K562 (cell line): ENCODE measurements around the gene ZFP62. TPM values are rescaled to one million over a fixed set of nuclear protein-coding genes. Genes with fewer than 3 reads are reported as not detected.

Experiments
- BRCA1 ChIP-seq, 2 experiments: fragments of 450-650 bp in 1 of 2; sonication (generic) in 1 of 2; formaldehyde crosslinking in 1 of 2; IDR thresholded peaks; 2 replicates each; pipeline versions ENCODE4 v1.5.0 to v1.6.1; 2017 to 2020; ENCODE audit warnings: mild to moderate bottlenecking in 1 of 2, missing genetic modification reagents in 1 of 2
- ETV6 ChIP-seq, 3 experiments: fragments of 150-350 bp in 1 of 3; sonication (generic) in 1 of 3; formaldehyde crosslinking in 1 of 3; IDR thresholded peaks; 2 replicates each; pipeline versions ENCODE4 v1.6.1 to v1.8.0; 2014 to 2022; ENCODE audit warnings: borderline replicate concordance in 2 of 3, low read depth in 2 of 3, antibody characterized with exemption in 1 of 3, low read length in 1 of 3, mild to moderate bottlenecking in 1 of 3, missing genetic modification reagents in 1 of 3
- FOXA3 ChIP-seq, 2 experiments: fragments of 450-650 bp in 1 of 2; sonication (generic) in 1 of 2; formaldehyde crosslinking; IDR thresholded peaks in 1 of 2; conservative IDR thresholded peaks in 1 of 2; 2 replicates each; pipeline versions ENCODE4 v1.4.0 to v1.8.0; 2020 to 2022; ENCODE audit warnings: mild to moderate bottlenecking in 2 of 2, missing genetic modification reagents in 1 of 2
- HDAC1 ChIP-seq, 2 experiments: fragments of 450-650 bp; IDR thresholded peaks; 2 replicates each; pipeline ENCODE4 v1.6.1; 2016 to 2017; ENCODE audit warnings: inconsistent platforms in 1 of 2, mild to moderate bottlenecking in 1 of 2, moderate library complexity in 1 of 2
- HDAC3 ChIP-seq: fragments of 450-650 bp; IDR thresholded peaks from 2 replicates; pipeline ENCODE4 v1.6.1; 2018; ENCODE audit warnings: borderline replicate concordance, mild to moderate bottlenecking, moderate library complexity; ENCODE audit not compliant: partially characterized antibody
- HDAC6 ChIP-seq: IDR thresholded peaks from 2 replicates; pipeline ENCODE4 v1.6.1; 2012; ENCODE audit warnings: low read depth, mild to moderate bottlenecking, control low read depth, inconsistent platforms, low read length, moderate library complexity
- HMG20A ChIP-seq: fragments of 450-650 bp; formaldehyde crosslinking; conservative IDR thresholded peaks from 2 replicates; pipeline ENCODE4 v1.4.0; 2020; ENCODE audit warnings: mild to moderate bottlenecking, mixed read lengths
- OTX1 ChIP-seq: fragments of 450-650 bp; formaldehyde crosslinking; IDR thresholded peaks from 2 replicates; pipeline ENCODE4 v1.4.0; 2022; ENCODE audit warnings: mild to moderate bottlenecking
- SMAD2 ChIP-seq: fragments of 150-350 bp; IDR thresholded peaks from 2 replicates; pipeline ENCODE4 v1.6.1; 2014; ENCODE audit warnings: low read depth, mild to moderate bottlenecking, low read length
- USF2 ChIP-seq: sonication (generic); formaldehyde crosslinking; IDR thresholded peaks from 2 replicates; pipeline ENCODE4 v1.5.0; 2020; ENCODE audit warnings: missing genetic modification reagents
- YBX1 ChIP-seq: fragments of 450-650 bp; IDR thresholded peaks from 2 replicates; pipeline ENCODE4 v1.7.1; 2016; ENCODE audit warnings: mild to moderate bottlenecking
- ZNF311 ChIP-seq: fragments of 250-450 bp; sonication (Bioruptor Pico); IDR thresholded peaks from 2 replicates; pipeline ENCODE4 v1.4.0; 2020; ENCODE audit warnings: mild to moderate bottlenecking, moderate library complexity
- ZNF324 ChIP-seq: fragments of 250-450 bp; sonication (Bioruptor Pico); IDR thresholded peaks from 2 replicates; pipeline ENCODE4 v1.4.0; 2020; ENCODE audit warnings: mild to moderate bottlenecking
- ZNF57 ChIP-seq: fragments of 450-650 bp; formaldehyde crosslinking; IDR thresholded peaks from 2 replicates; pipeline ENCODE4 v1.4.0; 2020; ENCODE audit warnings: mild to moderate bottlenecking, moderate library complexity
- ZNF79 ChIP-seq: fragments of 250-450 bp; sonication (Bioruptor Pico); IDR thresholded peaks from 2 replicates; pipeline ENCODE4 v1.4.0; 2020; ENCODE audit warnings: low read depth, mild to moderate bottlenecking, moderate library complexity
- polyA plus RNA-seq, 8 experiments: library from polyadenylated mRNA; depleted of rRNA in 4 of 8; stranded (reverse) in 5 of 8; unstranded in 3 of 8; fragments of >200 nt; fragmentation: Nextera tagmentation in 2 of 8; fragmentation: Illumina TruSeq in 1 of 8; extraction: Ambion mirVana in 2 of 8; extraction: Trizol in 1 of 8; gene quantifications; 2 replicates each; pipeline versions ENCODE4 v1.2.1 to v1.2.3, GENCODE V29; 2011 to 2014; ENCODE audit warnings: inconsistent platforms in 1 of 8, missing spikeins in 1 of 8
- total RNA-seq, 7 experiments: library from RNA; depleted of rRNA in 6 of 7; stranded (reverse); fragments of >200 nt in 6 of 7; fragmentation: Illumina TruSeq in 2 of 7; extraction: Trizol in 2 of 7; gene quantifications; 2 replicates each; pipeline versions ENCODE4 v1.2.1 to v1.2.3, GENCODE V29; 2011 to 2021; ENCODE audit warnings: low replicate concordance in 1 of 7
- TF ChIP-seq, protein P1 (sequence below): sonication (generic); formaldehyde crosslinking; IDR thresholded peaks from 2 replicates; pipeline ENCODE4 v1.8.1; 2023; ENCODE audit warnings: mild to moderate bottlenecking, missing genetic modification reagents, moderate library complexity
- TF ChIP-seq, protein P2 (sequence below): fragments of 450-650 bp; IDR thresholded peaks from 2 replicates; pipeline ENCODE4 v1.6.1; 2017; ENCODE audit warnings: mild to moderate bottlenecking, moderate library complexity
- TF ChIP-seq, protein P3 (sequence below): fragments of 250-450 bp; sonication (Bioruptor Pico); IDR thresholded peaks from 2 replicates; pipeline ENCODE4 v1.5.1; 2021; ENCODE audit warnings: mild to moderate bottlenecking
- TF ChIP-seq, protein P4 (sequence below): sonication (generic); formaldehyde crosslinking; IDR thresholded peaks from 2 replicates; pipeline ENCODE4 v1.8.1; 2022; ENCODE audit warnings: missing genetic modification reagents

Gene ZFP62
- total and polyA plus RNA-seq, 9 of the 15 experiments (the other 6 are each of a cell fraction or from before 2014, with no cell fraction given): 12.2 to 37.5 (median 25.0) TPM

DNA sequence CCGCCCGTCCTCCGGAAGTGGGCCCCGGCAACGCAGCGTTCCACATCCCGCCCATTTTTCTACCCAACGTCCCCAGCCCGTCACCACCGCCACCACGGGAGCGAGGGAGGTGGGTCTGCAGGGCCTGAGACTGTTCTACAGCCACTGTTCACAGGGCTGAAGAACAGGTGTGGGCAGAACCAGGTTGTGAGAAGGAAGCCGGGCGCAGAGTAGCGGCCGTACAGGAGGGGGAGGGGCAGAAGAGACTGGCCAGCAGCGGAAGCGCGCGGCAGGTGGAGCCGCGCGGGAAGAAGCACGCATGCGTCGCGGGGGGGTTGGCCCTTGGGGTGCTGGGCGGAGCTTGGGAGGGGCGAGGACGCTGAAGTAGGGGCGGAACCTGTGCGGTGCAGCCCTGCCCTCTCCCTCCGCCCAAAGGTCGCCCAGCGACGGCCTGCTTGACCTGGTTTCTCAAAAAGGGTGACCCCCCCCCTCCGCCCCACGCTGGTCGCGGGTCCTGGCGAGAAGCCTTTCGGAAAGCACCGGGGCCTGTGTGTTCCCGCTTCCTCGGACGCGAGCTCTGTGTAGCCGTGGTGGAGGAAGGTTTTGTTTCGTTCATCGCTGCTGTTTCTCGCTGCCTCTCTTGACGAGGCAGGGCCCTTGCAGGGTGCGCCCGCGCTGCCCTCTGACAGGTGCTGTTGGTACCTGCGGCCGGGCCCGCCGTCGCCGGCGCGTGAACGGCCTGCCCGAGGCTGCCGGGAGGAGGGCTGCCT is 50.7 kb downstream of the ZFP62 start (continued):
- TF ChIP-seq, protein P1, sequence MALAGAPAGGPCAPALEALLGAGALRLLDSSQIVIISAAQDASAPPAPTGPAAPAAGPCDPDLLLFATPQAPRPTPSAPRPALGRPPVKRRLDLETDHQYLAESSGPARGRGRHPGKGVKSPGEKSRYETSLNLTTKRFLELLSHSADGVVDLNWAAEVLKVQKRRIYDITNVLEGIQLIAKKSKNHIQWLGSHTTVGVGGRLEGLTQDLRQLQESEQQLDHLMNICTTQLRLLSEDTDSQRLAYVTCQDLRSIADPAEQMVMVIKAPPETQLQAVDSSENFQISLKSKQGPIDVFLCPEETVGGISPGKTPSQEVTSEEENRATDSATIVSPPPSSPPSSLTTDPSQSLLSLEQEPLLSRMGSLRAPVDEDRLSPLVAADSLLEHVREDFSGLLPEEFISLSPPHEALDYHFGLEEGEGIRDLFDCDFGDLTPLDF (CRISPR knock-in tag): peak; percentile 61; the same call in 1 of the 2 replicates
- TF ChIP-seq YBX1 (no peak), HDAC6 (no peak), USF2 (CRISPR knock-in tag) (no peak), SMAD2 (no peak), ZNF324 (CRISPR knock-in tag) (0 out of 2 replicates have a peak, but pooled peaks have one; percentile 25), ETV6 (IDR thresholded peaks at IDR 0.05; ENCODE audit: borderline replicate concordance in 1 of 2, low read depth in 2 of 2, low read length in 1 of 2) (0 out of 4 replicates have a peak, but pooled peaks of 1 of the 2 experiments have one; percentile 5), ETV6 (CRISPR knock-in tag; IDR thresholded peaks at IDR 0.05; ENCODE audit: borderline replicate concordance) (no peak), ZNF57 (CRISPR knock-in tag) (0 out of 2 replicates have a peak, but pooled peaks have one; percentile 64), FOXA3 (CRISPR knock-in tag; conservative IDR thresholded peaks at IDR 0.05 in 1 of 2, IDR thresholded peaks at IDR 0.05 in 1 of 2) (0 out of 4 replicates have a peak, but pooled peaks of 1 of the 2 experiments have one; percentile 67), HDAC3 (no peak), HMG20A (CRISPR knock-in tag) (no peak), ZNF311 (CRISPR knock-in tag) (no peak), HDAC1 (IDR thresholded peaks at IDR 0.05) (peak in 1 of 2 experiments; percentile 82; a peak in 2 of 4 replicates), OTX1 (peak; percentile 97), BRCA1 (IDR thresholded peaks at IDR 0.05) (no peak), BRCA1 (CRISPR knock-in tag; IDR thresholded peaks at IDR 0.05) (no peak), ZNF79 (CRISPR knock-in tag) (no peak)
- TF ChIP-seq, protein P2, sequence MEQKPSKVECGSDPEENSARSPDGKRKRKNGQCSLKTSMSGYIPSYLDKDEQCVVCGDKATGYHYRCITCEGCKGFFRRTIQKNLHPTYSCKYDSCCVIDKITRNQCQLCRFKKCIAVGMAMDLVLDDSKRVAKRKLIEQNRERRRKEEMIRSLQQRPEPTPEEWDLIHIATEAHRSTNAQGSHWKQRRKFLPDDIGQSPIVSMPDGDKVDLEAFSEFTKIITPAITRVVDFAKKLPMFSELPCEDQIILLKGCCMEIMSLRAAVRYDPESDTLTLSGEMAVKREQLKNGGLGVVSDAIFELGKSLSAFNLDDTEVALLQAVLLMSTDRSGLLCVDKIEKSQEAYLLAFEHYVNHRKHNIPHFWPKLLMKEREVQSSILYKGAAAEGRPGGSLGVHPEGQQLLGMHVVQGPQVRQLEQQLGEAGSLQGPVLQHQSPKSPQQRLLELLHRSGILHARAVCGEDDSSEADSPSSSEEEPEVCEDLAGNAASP: no peak
- TF ChIP-seq, protein P3, sequence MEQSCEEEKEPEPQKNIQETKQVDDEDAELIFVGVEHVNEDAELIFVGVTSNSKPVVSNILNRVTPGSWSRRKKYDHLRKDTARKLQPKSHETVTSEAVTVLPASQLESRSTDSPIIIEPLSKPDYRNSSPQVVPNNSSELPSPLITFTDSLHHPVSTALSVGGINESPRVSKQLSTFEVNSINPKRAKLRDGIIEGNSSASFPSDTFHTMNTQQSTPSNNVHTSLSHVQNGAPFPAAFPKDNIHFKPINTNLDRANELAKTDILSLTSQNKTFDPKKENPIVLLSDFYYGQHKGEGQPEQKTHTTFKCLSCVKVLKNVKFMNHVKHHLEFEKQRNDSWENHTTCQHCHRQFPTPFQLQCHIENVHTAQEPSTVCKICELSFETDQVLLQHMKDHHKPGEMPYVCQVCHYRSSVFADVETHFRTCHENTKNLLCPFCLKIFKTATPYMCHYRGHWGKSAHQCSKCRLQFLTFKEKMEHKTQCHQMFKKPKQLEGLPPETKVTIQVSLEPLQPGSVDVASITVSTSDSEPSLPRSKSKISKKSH (CRISPR knock-in tag): no peak
- TF ChIP-seq, protein P4, sequence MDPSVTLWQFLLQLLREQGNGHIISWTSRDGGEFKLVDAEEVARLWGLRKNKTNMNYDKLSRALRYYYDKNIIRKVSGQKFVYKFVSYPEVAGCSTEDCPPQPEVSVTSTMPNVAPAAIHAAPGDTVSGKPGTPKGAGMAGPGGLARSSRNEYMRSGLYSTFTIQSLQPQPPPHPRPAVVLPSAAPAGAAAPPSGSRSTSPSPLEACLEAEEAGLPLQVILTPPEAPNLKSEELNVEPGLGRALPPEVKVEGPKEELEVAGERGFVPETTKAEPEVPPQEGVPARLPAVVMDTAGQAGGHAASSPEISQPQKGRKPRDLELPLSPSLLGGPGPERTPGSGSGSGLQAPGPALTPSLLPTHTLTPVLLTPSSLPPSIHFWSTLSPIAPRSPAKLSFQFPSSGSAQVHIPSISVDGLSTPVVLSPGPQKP (CRISPR knock-in tag): no peak
